ENCODE results near the gene FKBP5.
"Not testable (repeated sequence)": the region's sequence is repeated elsewhere in the genome, so short reads cannot be mapped to it uniquely, and the experiment has no call there.

FKBP5 gene

GRCh38 chr6:35673755-35674154, 15.0 kb downstream of the FKBP5 start:
- H3K27ac ChIP-seq (ENCODE audit: poor library complexity, severe bottlenecking) = peak overlapping the region; percentile 13
- no peak for TF ChIP-seq CTCF (IDR thresholded peaks at IDR 0.05; ENCODE audit: poor library complexity, severe bottlenecking)
- peaks cover 61% of the 10 kb centered on the region for H3K4me1 ChIP-seq (ENCODE audit: insufficient read depth, poor library complexity, severe bottlenecking)
- DNase-seq (ENCODE audit: low spot score) (no peak), ATAC-seq (ENCODE audit: low read depth) (no peak)
- no peaks in the 10 kb centered on the region for H3K9me3 ChIP-seq (ENCODE audit: severe bottlenecking)
- no peak overlapping the region for H3K4me3 ChIP-seq (ENCODE audit: severe bottlenecking)
- no peaks in the 10 kb centered on the region for H3K27me3 ChIP-seq (ENCODE audit: insufficient read depth, poor library complexity, severe bottlenecking)
- peaks cover 84% of the 10 kb centered on the region for H3K36me3 ChIP-seq (ENCODE audit: low read depth)

- peaks cover 61% of the 10 kb centered on the region for H3K4me1 ChIP-seq (ENCODE audit: insufficient read depth, poor library complexity, severe bottlenecking)
- not testable (repeated sequence) for H3K9me3 ChIP-seq (ENCODE audit: severe bottlenecking); H3K27me3 ChIP-seq (ENCODE audit: insufficient read depth, poor library complexity, severe bottlenecking); ATAC-seq (ENCODE audit: low read depth); H3K27ac ChIP-seq (ENCODE audit: poor library complexity, severe bottlenecking); H3K4me3 ChIP-seq (ENCODE audit: severe bottlenecking); DNase-seq (ENCODE audit: low spot score)
- H3K36me3 ChIP-seq (ENCODE audit: low read depth) = peaks cover 84% of the 10 kb centered on the region
Observed at GRCh38 chr6:35673284-35673666, 15.4 kb downstream of the FKBP5 start.

GRCh38 chr6:35670453-35670852, 18.3 kb downstream of the FKBP5 start:
- H3K27me3 ChIP-seq (ENCODE audit: insufficient read depth, poor library complexity, severe bottlenecking); H3K4me3 ChIP-seq (ENCODE audit: severe bottlenecking); DNase-seq (ENCODE audit: low spot score); ATAC-seq (ENCODE audit: low read depth); H3K9me3 ChIP-seq (ENCODE audit: severe bottlenecking): not testable (repeated sequence)
- Histone ChIP-seq H3K4me1 (ENCODE audit: insufficient read depth, poor library complexity, severe bottlenecking) (peaks cover 63% of the 10 kb centered on the region), H3K27ac (ENCODE audit: poor library complexity, severe bottlenecking) (peak overlapping the region; percentile 81), H3K36me3 (ENCODE audit: low read depth) (peaks cover 86% of the 10 kb centered on the region)

- H3K27me3 ChIP-seq (ENCODE audit: insufficient read depth, poor library complexity, severe bottlenecking) = no peaks in the 10 kb centered on the region
- peaks cover 72% of the 10 kb centered on the region for H3K4me1 ChIP-seq (ENCODE audit: insufficient read depth, poor library complexity, severe bottlenecking)
- H3K36me3 ChIP-seq (ENCODE audit: low read depth) = peaks cover 77% of the 10 kb centered on the region
- peak overlapping the region; percentile 81 for H3K27ac ChIP-seq (ENCODE audit: poor library complexity, severe bottlenecking)
- no peak overlapping the region for H3K4me3 ChIP-seq (ENCODE audit: severe bottlenecking)
- H3K9me3 ChIP-seq (ENCODE audit: severe bottlenecking) = no peaks in the 10 kb centered on the region
- ATAC-seq (ENCODE audit: low read depth) (peak; percentile 73), DNase-seq (ENCODE audit: low spot score) (no peak)
- TF ChIP-seq CTCF (IDR thresholded peaks at IDR 0.05; ENCODE audit: poor library complexity, severe bottlenecking) = no peak
Observed at GRCh38 chr6:35669451-35670045, 19.2 kb downstream of the FKBP5 start.

GRCh38 chr6:35668744-35669450, 19.8 kb downstream of the FKBP5 start:
- ATAC-seq (ENCODE audit: low read depth) = peak; percentile 42

More at GRCh38 chr6:35668744-35669450, 19.8 kb downstream of the FKBP5 start:
- no peak for DNase-seq (ENCODE audit: low spot score)
- no peak overlapping the region for H3K4me3 ChIP-seq (ENCODE audit: severe bottlenecking)
- H3K9me3 ChIP-seq (ENCODE audit: severe bottlenecking) = no peaks in the 10 kb centered on the region
- no peak for TF ChIP-seq CTCF (IDR thresholded peaks at IDR 0.05; ENCODE audit: poor library complexity, severe bottlenecking)
- H3K27ac ChIP-seq (ENCODE audit: poor library complexity, severe bottlenecking) = peak overlapping the region; percentile 81
- H3K27me3 ChIP-seq (ENCODE audit: insufficient read depth, poor library complexity, severe bottlenecking) = no peaks in the 10 kb centered on the region
- peaks cover 74% of the 10 kb centered on the region for H3K4me1 ChIP-seq (ENCODE audit: insufficient read depth, poor library complexity, severe bottlenecking)
- peaks cover 70% of the 10 kb centered on the region for H3K36me3 ChIP-seq (ENCODE audit: low read depth)

All from RWPE2 (cell line).